ENCODE results near the gene NMUR1.
A peak's percentile ranks its signal among the peaks of the same experiment; 100 is the strongest.

NMUR1 gene

DNA sequence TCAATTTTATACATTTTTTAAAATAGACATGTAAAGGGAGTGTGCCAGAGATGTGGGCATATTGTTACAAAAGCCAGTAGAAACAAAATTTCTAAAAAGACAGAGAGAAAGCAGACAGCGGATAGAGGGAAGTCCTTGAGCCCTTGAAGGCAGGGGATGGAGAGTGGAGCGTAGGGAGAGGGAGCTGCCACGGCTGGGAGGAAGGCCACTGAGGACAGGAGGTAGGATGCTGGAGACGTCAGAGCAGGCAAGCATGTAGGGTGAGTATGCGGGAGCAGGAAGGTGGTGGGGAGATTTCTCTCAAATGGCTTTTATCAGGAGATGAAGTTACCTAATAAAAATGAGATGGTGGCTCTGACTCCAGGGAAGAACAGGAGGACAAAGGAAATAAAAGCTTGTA lies 41.9 kb downstream of the NMUR1 start:
- no peak for DNase-seq (ENCODE audit: extremely low read depth, low read depth)
- TF ChIP-seq, protein P1, sequence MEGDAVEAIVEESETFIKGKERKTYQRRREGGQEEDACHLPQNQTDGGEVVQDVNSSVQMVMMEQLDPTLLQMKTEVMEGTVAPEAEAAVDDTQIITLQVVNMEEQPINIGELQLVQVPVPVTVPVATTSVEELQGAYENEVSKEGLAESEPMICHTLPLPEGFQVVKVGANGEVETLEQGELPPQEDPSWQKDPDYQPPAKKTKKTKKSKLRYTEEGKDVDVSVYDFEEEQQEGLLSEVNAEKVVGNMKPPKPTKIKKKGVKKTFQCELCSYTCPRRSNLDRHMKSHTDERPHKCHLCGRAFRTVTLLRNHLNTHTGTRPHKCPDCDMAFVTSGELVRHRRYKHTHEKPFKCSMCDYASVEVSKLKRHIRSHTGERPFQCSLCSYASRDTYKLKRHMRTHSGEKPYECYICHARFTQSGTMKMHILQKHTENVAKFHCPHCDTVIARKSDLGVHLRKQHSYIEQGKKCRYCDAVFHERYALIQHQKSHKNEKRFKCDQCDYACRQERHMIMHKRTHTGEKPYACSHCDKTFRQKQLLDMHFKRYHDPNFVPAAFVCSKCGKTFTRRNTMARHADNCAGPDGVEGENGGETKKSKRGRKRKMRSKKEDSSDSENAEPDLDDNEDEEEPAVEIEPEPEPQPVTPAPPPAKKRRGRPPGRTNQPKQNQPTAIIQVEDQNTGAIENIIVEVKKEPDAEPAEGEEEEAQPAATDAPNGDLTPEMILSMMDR (IDR thresholded peaks at IDR 0.05; ENCODE audit: low read depth, low read length, missing control alignments): no peak
- H3K4me3 ChIP-seq (replicated peaks; ENCODE audit: low read depth, low read length): no peak overlapping the region

DNA sequence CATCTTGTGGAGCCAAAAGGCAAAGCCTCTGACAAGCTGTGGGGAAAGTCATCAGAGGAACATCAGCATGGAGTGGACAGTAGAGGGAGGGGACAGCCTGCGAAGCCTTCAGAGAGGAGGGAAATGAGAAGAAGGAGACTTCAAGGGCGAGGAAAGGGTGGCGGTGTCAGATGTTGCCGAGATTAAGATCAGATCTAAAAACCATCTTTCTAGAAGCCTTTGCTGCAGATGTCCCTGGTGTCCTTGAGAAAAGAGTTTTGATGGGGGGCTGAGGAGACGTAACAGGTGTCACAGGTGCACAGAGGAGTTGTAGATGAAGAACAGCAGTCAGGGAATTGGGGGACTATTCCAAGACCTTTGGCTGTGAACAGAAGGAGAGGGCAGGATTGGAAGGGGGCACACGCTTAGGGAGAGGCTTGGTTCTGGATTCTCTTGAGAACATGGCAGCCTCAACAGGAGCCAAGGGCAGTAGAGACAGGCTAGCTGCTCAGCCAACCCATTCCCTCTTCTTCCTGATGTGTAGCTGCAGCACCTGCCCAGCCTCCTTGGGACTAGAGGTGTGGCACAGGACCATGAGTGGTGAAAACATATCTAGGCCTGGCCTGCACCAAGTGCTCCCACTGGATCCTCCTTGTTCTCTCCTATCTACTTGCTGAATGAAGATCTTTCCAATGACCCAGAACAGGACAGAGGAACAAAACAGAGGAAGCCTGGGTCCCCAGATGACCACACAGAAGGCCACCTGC lies 43.2 kb downstream of the NMUR1 start:
- no peak for DNase-seq (ENCODE audit: extremely low read depth, low read depth)
- TF ChIP-seq, protein P1 (IDR thresholded peaks at IDR 0.05; ENCODE audit: low read depth, low read length, missing control alignments): no peak
- H3K4me3 ChIP-seq (replicated peaks; ENCODE audit: low read depth, low read length): no peak overlapping the region

DNA sequence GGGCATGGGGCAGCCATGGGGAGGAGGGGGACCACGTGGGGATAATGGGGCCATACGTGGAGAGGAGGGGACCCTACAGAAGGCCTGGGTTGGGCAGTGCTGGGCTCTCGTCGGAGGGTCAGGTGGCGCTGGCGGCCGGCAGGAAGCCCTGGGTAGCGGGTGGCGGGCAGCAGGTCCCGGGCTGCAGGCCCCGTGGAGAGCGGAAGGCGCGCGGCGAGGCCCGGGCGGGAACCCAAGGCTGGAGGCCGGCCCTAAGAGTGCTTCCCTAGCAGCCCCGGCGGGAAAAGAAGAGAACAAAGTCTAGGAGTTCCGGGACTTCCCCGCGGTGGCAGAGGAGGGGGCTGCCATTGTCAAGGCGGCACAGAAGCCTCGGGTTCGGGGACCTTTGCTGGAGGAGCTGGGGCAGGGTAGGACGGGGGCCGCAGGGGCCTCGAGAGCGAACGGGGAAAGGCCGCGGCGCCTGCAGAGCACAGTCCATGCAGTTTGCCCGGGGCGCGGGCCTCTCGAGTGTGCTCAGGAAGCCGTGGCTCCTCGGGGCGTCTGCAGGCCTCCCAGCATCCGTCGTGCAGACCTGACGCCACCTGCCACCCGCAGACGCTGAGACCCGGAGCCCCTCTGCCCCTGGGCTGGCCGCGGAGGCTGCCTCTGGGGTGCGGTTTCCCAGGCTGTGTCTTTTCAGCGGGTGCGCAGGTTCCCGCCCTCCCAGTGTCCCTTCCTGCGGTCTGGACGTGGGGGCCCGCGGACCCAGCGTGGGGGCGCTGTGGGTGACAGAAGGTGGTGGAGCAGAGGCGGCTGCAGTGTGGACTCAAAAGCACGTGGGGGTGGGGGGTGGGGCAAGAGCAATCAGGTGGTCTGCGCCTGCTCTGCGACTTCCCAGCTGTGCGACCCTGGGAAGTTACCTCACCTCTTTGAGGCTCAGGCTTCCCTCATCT lies 46.6 kb downstream of the NMUR1 start:
- TF ChIP-seq, protein P1 (IDR thresholded peaks at IDR 0.05; ENCODE audit: low read depth, low read length, missing control alignments): no peak
- no peak for DNase-seq (ENCODE audit: extremely low read depth, low read depth)
- peak overlapping the region; percentile 22 for H3K4me3 ChIP-seq (replicated peaks; ENCODE audit: low read depth, low read length)

DNA sequence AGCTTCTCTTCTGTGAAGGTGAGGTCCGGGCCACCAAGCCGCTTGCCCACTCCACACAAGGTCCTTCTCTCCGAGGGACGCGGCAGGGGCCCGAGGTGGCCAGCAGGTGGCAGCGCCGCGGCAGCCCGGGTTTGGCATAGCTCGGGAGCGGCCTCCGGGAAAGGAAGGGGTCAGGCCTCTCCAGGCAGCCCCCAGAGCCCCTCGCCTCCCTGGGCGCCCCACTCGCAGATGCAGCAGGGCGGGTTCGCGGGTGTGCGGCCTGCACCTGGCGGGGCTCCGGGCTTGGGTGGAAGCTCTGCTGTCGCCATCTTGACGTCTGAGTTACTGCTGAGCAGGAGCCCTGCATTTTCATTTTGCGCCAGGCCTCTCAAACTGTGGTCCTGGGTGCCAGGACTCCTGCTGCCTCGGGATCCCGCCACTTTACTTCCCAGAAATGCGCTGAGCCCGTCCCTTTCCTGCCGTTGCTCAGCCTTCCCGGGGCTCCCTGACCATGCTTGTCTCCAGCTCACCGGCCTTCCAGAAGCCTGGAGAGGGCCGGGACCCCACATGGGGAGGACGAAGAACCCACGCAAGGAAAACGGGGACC lies 47.3 kb downstream of the NMUR1 start:
- TF ChIP-seq, protein P1 (IDR thresholded peaks at IDR 0.05; ENCODE audit: low read depth, low read length, missing control alignments): peak; percentile 94
- no peak for DNase-seq (ENCODE audit: extremely low read depth, low read depth)
- H3K4me3 ChIP-seq (replicated peaks; ENCODE audit: low read depth, low read length): peak overlapping the region; percentile 22

DNA sequence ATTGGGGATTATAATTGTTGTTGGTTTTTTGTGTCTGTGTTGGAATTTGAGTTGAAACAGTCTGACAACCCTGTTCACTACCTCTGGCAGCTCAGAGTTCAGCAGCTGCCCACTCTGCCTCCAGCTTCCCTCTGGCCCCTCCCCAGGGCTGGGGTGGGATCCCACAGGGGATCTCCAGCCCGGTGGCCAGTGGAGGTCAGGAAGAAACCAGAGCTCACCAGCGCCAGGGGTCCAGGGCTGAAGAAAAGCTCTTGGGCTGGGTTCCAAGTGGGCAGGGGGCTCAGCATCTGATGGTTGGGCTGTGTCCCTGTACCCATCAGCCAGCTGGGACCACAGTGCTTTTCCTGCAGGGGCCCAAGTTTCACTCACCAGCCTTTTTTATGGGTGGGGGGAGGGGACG lies 49.5 kb downstream of the NMUR1 start:
- H3K4me3 ChIP-seq (replicated peaks; ENCODE audit: low read depth, low read length): no peak overlapping the region
- TF ChIP-seq, protein P1 (IDR thresholded peaks at IDR 0.05; ENCODE audit: low read depth, low read length, missing control alignments): no peak
- DNase-seq (ENCODE audit: extremely low read depth, low read depth): no peak

DNA sequence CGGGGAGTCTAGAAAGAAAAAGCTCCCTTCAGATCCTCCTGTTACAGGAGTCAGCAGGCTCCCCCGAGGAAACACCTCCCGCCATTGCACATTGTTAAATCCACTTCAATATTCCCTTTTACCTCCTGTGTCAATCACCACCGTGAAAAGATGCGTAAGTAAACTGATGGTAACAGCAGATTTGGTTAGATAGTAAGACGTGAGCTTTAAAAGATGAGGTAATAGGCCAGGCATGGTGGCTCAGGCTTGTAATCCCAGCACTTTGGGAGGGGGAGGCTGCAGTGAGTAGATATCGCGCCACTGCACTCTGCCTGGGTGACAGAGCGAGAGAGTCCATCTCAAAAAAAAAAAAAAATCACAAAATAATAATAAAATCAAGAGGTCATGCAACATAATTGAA lies 50.8 kb downstream of the NMUR1 start:
- no peak for DNase-seq (ENCODE audit: extremely low read depth, low read depth)
- TF ChIP-seq, protein P1 (IDR thresholded peaks at IDR 0.05; ENCODE audit: low read depth, low read length, missing control alignments): no peak
- H3K4me3 ChIP-seq (replicated peaks; ENCODE audit: low read depth, low read length): no peak overlapping the region
